A549 (cell line): Measurements from ENCODE around the gene MYLIP. TPM values are rescaled to one million over a fixed set of nuclear protein-coding genes. Genes with fewer than 3 reads are reported as not detected.

Experiments
- ATAC-seq, 2 experiments: fragments of 200-7000 bp in 1 of 2; fragments of >200 bp in 1 of 2; cut with Nextera tagmentation in 1 of 2; cut with Tn5 transposase in 1 of 2; 3 replicates each; pipeline versions ENCODE4 v1.8.0 to v1.9.1; 2018 to 2020; ENCODE audit warnings: mild to moderate bottlenecking in 1 of 2, moderate library complexity in 1 of 2
- CTCF ChIA-PET: fragments of 300-600 bp; sonication (Branson Sonifier 250); formaldehyde crosslinking; extraction: SDS; loops from one replicate; lab custom pipeline; 2021; ENCODE audit warnings: antibody characterized with exemption, inconsistent platforms; lab: Yijun Ruan, JAX
- POLR2A ChIA-PET: fragments of 350-600 bp; formaldehyde crosslinking; extraction: SDS; loops from one replicate; lab custom pipeline; 2021; ENCODE audit warnings: antibody characterized with exemption, inconsistent platforms; lab: Yijun Ruan, JAX
- DNase-seq, 2 experiments: peaks; one replicate each; pipeline versions ENCODE4 v3.0.0 to v3.0.0-alpha.2; 2011 to 2016; ENCODE audit warnings: low read depth in 1 of 2, low spot score in 1 of 2
- FAIRE-seq: peaks from 2 replicates; lab custom pipeline; 2011; peaks lifted over from hg19 to GRCh38; lab: Jason Lieb, UNC
- H3K27ac ChIP-seq, 2 experiments: fragments of >200 bp; sonication (Bioruptor Twin); formaldehyde crosslinking; 3 replicates each; pipeline ENCODE4 v1.5.1; 2016 to 2017
- H3K4me1 ChIP-seq: fragments of >200 bp; sonication (Bioruptor Twin); formaldehyde crosslinking; 3 replicates; pipeline ENCODE4 v1.6.1; 2016
- H3K4me2 ChIP-seq: fragments of >200 bp; sonication (Bioruptor Twin); formaldehyde crosslinking; 3 replicates; pipeline ENCODE4 v1.6.1; 2016
- H3K4me3 ChIP-seq: fragments of >200 bp; sonication (Bioruptor Twin); formaldehyde crosslinking; 3 replicates; pipeline ENCODE4 v1.5.1; 2016
- H3K9me3 ChIP-seq: fragments of >200 bp; sonication (Bioruptor Twin); formaldehyde crosslinking; 3 replicates; pipeline ENCODE4 v1.6.1; 2016
- CBX8 ChIP-seq: fragments of 200-600 bp; sonication (generic); IDR thresholded peaks from 2 replicates; pipeline ENCODE4 v1.6.1; 2016
- CHD2 ChIP-seq: fragments of 150-350 bp; IDR thresholded peaks from 2 replicates; pipeline ENCODE4 v1.6.1; 2014; ENCODE audit warnings: low read length; ENCODE audit not compliant: partially characterized antibody
- EHF ChIP-seq: fragments of 250-450 bp; sonication (Bioruptor Pico); IDR thresholded peaks from 2 replicates; pipeline ENCODE4 v1.5.0; 2020; ENCODE audit warnings: mild to moderate bottlenecking
- ELK1 ChIP-seq: fragments of 150-350 bp; IDR thresholded peaks from 2 replicates; pipeline ENCODE4 v1.6.1; 2014; ENCODE audit warnings: low read depth, mild to moderate bottlenecking, low read length
- FOSB ChIP-seq: fragments of 250-450 bp; sonication (Bioruptor Pico); IDR thresholded peaks from 2 replicates; pipeline ENCODE4 v1.5.0; 2020; ENCODE audit warnings: mild to moderate bottlenecking, moderate library complexity
- GATA3 ChIP-seq: IDR thresholded peaks from 2 replicates; pipeline ENCODE4 v1.6.1; 2012; ENCODE audit warnings: borderline replicate concordance
- HDAC2 ChIP-seq: fragments of 200-600 bp; sonication (generic); IDR thresholded peaks from 2 replicates; pipeline ENCODE4 v1.6.1; 2016
- HES2 ChIP-seq: fragments of >200 bp; sonication (Bioruptor Twin); formaldehyde crosslinking; IDR thresholded peaks from 2 replicates; pipeline ENCODE4 v1.6.1; 2016
- HEYL ChIP-seq: fragments of 250-450 bp; sonication (Bioruptor Pico); IDR thresholded peaks from 2 replicates; pipeline ENCODE4 v1.8.0; 2021; ENCODE audit warnings: mild to moderate bottlenecking, moderate library complexity
- HMGXB4 ChIP-seq: fragments of 250-450 bp; sonication (Bioruptor Pico); IDR thresholded peaks from 2 replicates; pipeline ENCODE4 v1.5.0; 2021; ENCODE audit warnings: mild to moderate bottlenecking, moderate library complexity, borderline replicate concordance
- HOXB5 ChIP-seq: fragments of 250-450 bp; sonication (Bioruptor Pico); IDR thresholded peaks from 2 replicates; pipeline ENCODE4 v1.5.0; 2020; ENCODE audit warnings: mild to moderate bottlenecking, moderate library complexity
- JUN ChIP-seq, 2 experiments: fragments of >200 bp; sonication (Bioruptor Twin); formaldehyde crosslinking; IDR thresholded peaks; 2 replicates in 1 of 2; 3 replicates in 1 of 2; pipeline ENCODE4 v1.6.1; 2016 to 2017
- KDM1A ChIP-seq: fragments of 200-600 bp; sonication (generic); IDR thresholded peaks from 2 replicates; pipeline ENCODE4 v1.6.1; 2016; ENCODE audit warnings: low read depth, mild to moderate bottlenecking
- KDM5A ChIP-seq: fragments of 200-600 bp; sonication (generic); IDR thresholded peaks from 2 replicates; pipeline ENCODE4 v1.6.1; 2016; ENCODE audit warnings: antibody characterized with exemption, mild to moderate bottlenecking
- MAZ ChIP-seq: fragments of 150-350 bp; IDR thresholded peaks from 2 replicates; pipeline ENCODE4 v1.6.1; 2014; ENCODE audit warnings: antibody characterized with exemption, low read depth, low read length, borderline replicate concordance
- NFE2L2 ChIP-seq: fragments of 150-350 bp; conservative IDR thresholded peaks from 2 replicates; pipeline ENCODE4 v1.6.1; 2014; ENCODE audit warnings: low read length
- NR3C1 ChIP-seq: fragments of >200 bp; sonication (Bioruptor Twin); formaldehyde crosslinking; IDR thresholded peaks from 3 replicates; pipeline ENCODE4 v1.6.1; 2017
- POLR2A ChIP-seq: IDR thresholded peaks from 2 replicates; pipeline ENCODE4 v1.6.1; 2012; ENCODE audit warnings: mild to moderate bottlenecking, low read length
- POLR2AphosphoS2 ChIP-seq: conservative IDR thresholded peaks from 2 replicates; pipeline ENCODE4 v1.6.1; 2012; ENCODE audit warnings: low read length, improper control_type of control experiment, inconsistent platforms
- RCOR1 ChIP-seq: fragments of 150-350 bp; IDR thresholded peaks from 2 replicates; pipeline ENCODE4 v1.6.1; 2014; ENCODE audit warnings: antibody characterized with exemption, low read length, low read depth
- TFCP2L1 ChIP-seq: fragments of 250-450 bp; sonication (Bioruptor Pico); IDR thresholded peaks from 2 replicates; pipeline ENCODE4 v1.5.0; 2021; ENCODE audit warnings: mild to moderate bottlenecking
- TP53 ChIP-seq: fragments of 250-450 bp; sonication (Bioruptor Pico); IDR thresholded peaks from 2 replicates; pipeline ENCODE4 v1.5.0; 2021; ENCODE audit warnings: mild to moderate bottlenecking, moderate library complexity
- USF2 ChIP-seq: fragments of 450-650 bp; IDR thresholded peaks from 2 replicates; pipeline ENCODE4 v1.6.1; 2014; ENCODE audit warnings: antibody characterized with exemption
- ZC3H11A ChIP-seq: fragments of 450-650 bp; IDR thresholded peaks from 2 replicates; pipeline ENCODE4 v1.6.1; 2014; ENCODE audit warnings: antibody characterized with exemption, mild to moderate bottlenecking
- ZFP36 ChIP-seq: fragments of 450-650 bp; IDR thresholded peaks from 2 replicates; pipeline ENCODE4 v1.6.1; 2014; ENCODE audit warnings: borderline replicate concordance; ENCODE audit not compliant: partially characterized antibody
- ZNF302 ChIP-seq: fragments of 250-450 bp; sonication (Bioruptor Pico); IDR thresholded peaks from 2 replicates; pipeline ENCODE4 v1.9.0; 2021; ENCODE audit warnings: inconsistent platforms, mild to moderate bottlenecking, moderate library complexity
- ZSCAN20 ChIP-seq: fragments of 250-450 bp; sonication (Bioruptor Pico); IDR thresholded peaks from 2 replicates; pipeline ENCODE4 v1.8.0; 2022; ENCODE audit warnings: mild to moderate bottlenecking, moderate library complexity
- WGBS: methylation state at CpG from one replicate; pipeline ENCODE4 v1.1.6; 2017; ENCODE audit errors: missing lambda C conversion rate; 5-methylcytosine and 5-hydroxymethylcytosine counted together
- polyA plus RNA-seq, 4 experiments: library from polyadenylated mRNA; depleted of rRNA in 3 of 4; stranded (reverse); fragments of >200 nt; fragmentation: RNase III in 1 of 4; extraction: RNeasy Plus Mini Kit Qiagen cat#74134 plus additional on column Dnase treatment in 1 of 4; gene quantifications; 2 replicates in 3 of 4; 3 replicates in 1 of 4; pipeline ENCODE4 v1.2.3, GENCODE V29; 2011 to 2017

The MYLIP gene
- polyA plus RNA-seq, 2 of the 4 experiments (the other 2 are of a cell fraction): 2.3 to 9.1 TPM

GRCh38 chr6:16187176-16187575, 58.3 kb downstream of the MYLIP start:
- Histone ChIP-seq H3K9me3 (no peaks in the 10 kb centered on the region), H3K4me1 (no peaks in the 10 kb centered on the region), H3K4me2 (no peak overlapping the region), H3K27ac (no peak overlapping the region)
- ATAC-seq (no peak), FAIRE-seq (no peak)
- POLR2A ChIA-PET: interaction anchor here (1.0 kb wide), 1 partner anchor 58 kb away, joined by 3 read pairs; the partner anchor contains the start of gene MYLIP
- CTCF ChIA-PET: interaction anchor here (0.6 to 2.4 kb wide), 3 partner anchors 19 to 541 kb away, joined by 3 to 9 read pairs (median 6); no protein-coding TSS in a partner anchor
- WGBS: 53% methylated on average over 2 of the region's 2 CpGs
- TF ChIP-seq NFE2L2 (no peak), HMGXB4 (CRISPR knock-in tag) (no peak), KDM1A (no peak), FOSB (CRISPR knock-in tag) (no peak), NR3C1 (no peak), ZSCAN20 (no peak), CHD2 (no peak), ZNF302 (CRISPR knock-in tag) (no peak), CBX8 (no peak), EHF (CRISPR knock-in tag) (no peak), ZC3H11A (no peak)
- TF ChIP-seq, all 56 proteins: peak for 0
- no peak for DNase-seq
- no peak overlapping the region for H3K4me3 ChIP-seq

- FAIRE-seq (no peak), DNase-seq (no peak), ATAC-seq (no peak)
- TF ChIP-seq KDM5A (no peak), HOXB5 (no peak), ELK1 (no peak), HDAC2 (no peak), JUN (IDR thresholded peaks at IDR 0.05) (no peak), RCOR1 (no peak), HES2 (no peak), TFCP2L1 (no peak), POLR2AphosphoS2 (no peak), KDM1A (no peak), HEYL (CRISPR knock-in tag) (no peak), TP53 (CRISPR knock-in tag) (no peak), USF2 (no peak), MAZ (no peak), POLR2A (no peak), ZFP36 (no peak), GATA3 (no peak)
- no peak overlapping the region for H3K27ac ChIP-seq
- CTCF ChIA-PET: interaction anchor here (0.9 to 1.1 kb wide), 3 partner anchors 17 to 499 kb away, joined by 3 read pairs; no protein-coding TSS in a partner anchor
- POLR2A ChIA-PET: no interaction called here
- H3K4me2 ChIP-seq: no peak overlapping the region
- H3K9me3 ChIP-seq: no peaks in the 10 kb centered on the region
- H3K4me1 ChIP-seq: no peaks in the 10 kb centered on the region
- 69% methylated on average over 1 of the region's 1 CpG for WGBS
- no peak overlapping the region for H3K4me3 ChIP-seq
These were observed 61.3 kb downstream of the MYLIP start for GRCh38 chr6:16190214-16190613.
